RWPE1 (cell line): ENCODE data around the gene ZNF598.

Experiments
- CTCF ChIA-PET: fragments of 350-600 bp; sonication (Branson Sonifier 250); formaldehyde crosslinking; extraction: SDS; loops from one replicate; lab custom pipeline; 2021; lab: Yijun Ruan, JAX
- POLR2A ChIA-PET: fragments of 400-600 bp; formaldehyde crosslinking; extraction: SDS; loops from one replicate; lab custom pipeline; 2020; ENCODE audit warnings: antibody characterized with exemption; ENCODE audit not compliant: low non-redundant PET; lab: Yijun Ruan, JAX
- DNase-seq: peaks from one replicate; pipeline ENCODE4 v3.0.0; 2012; ENCODE audit warnings: low spot score
- H3K27ac ChIP-seq: fragments of 450-650 bp; 2 replicates; pipeline ENCODE4 v1.5.1; 2017
- CTCF ChIP-seq: fragments of 450-650 bp; conservative IDR thresholded peaks from 2 replicates; pipeline ENCODE4 v1.5.1; 2017; ENCODE audit warnings: low read depth, mild to moderate bottlenecking

ZNF598 gene

GRCh38 chr16:2023092-2024031 lies 13.7 kb upstream of the ZNF598 start:
- peak; percentile 95 for TF ChIP-seq CTCF
- peak; percentile 89 for DNase-seq
- H3K27ac ChIP-seq, result peak overlapping the region; percentile 85
- POLR2A ChIA-PET, result interaction anchor here (0.6 to 1.3 kb wide), 4 partner anchors 15 to 127 kb away, joined by 3 to 7 read pairs (median 3); no protein-coding TSS in a partner anchor
- CTCF ChIA-PET, result interaction anchor here (0.6 to 1.1 kb wide), 12 partner anchors 9 to 123 kb away, joined by 3 to 7 read pairs (median 4); partner anchors contain the start of genes GFER, NTHL1 and TSC2

- peak overlapping the region; percentile 85 for H3K27ac ChIP-seq
- peak; percentile 20 for DNase-seq
- no peak for TF ChIP-seq CTCF
- POLR2A ChIA-PET, result interaction anchor here (0.6 to 1.3 kb wide), 3 partner anchors 14 to 128 kb away, joined by 3 to 7 read pairs (median 3); no protein-coding TSS in a partner anchor
- CTCF ChIA-PET, result interaction anchor here (0.5 to 1.1 kb wide), 11 partner anchors 10 to 126 kb away, joined by 3 to 7 read pairs (median 4); partner anchors contain the start of genes GFER, NTHL1 and TSC2
These were observed 13.1 kb upstream of the ZNF598 start for GRCh38 chr16:2022723-2023091.

- ChIA-PET POLR2A (no interaction called here), CTCF (interaction anchor here (0.6 to 1.0 kb wide), 3 partner anchors 51 to 168 kb away, joined by 3 read pairs; no protein-coding TSS in a partner anchor)
- H3K27ac ChIP-seq, result no peak overlapping the region
- DNase-seq, result no peak
- no peak for TF ChIP-seq CTCF
These were observed 10.6 kb upstream of the ZNF598 start for GRCh38 chr16:2019921-2020831.

- ChIA-PET CTCF (interaction anchor here (0.6 to 1.0 kb wide), 2 partner anchors 52 to 168 kb away, joined by 3 read pairs; no protein-coding TSS in a partner anchor), POLR2A (no interaction called here)
- peak within 1 kb of the TSS; percentile 14; the same call in 1 of the 2 replicates for H3K27ac ChIP-seq
- no peak for DNase-seq
- TF ChIP-seq CTCF, result no peak
These were observed 9.9 kb upstream of the ZNF598 start, which contains the start of gene NPW for GRCh38 chr16:2019518-2019920. Gene NPW, plus strand, starts transcription at chr16:2019785.

GRCh38 chr16:2016407-2016922 lies 6.8 kb upstream of the ZNF598 start:
- peak overlapping the region; percentile 98 for H3K27ac ChIP-seq
- no peak for DNase-seq
- POLR2A ChIA-PET, result interaction anchor here (0.6 kb wide), 1 partner anchor 11 kb away, joined by 3 read pairs; no protein-coding TSS in a partner anchor
- no peak; the same call in 1 of the 2 replicates for TF ChIP-seq CTCF
- CTCF ChIA-PET, result interaction anchor here (0.6 to 1.2 kb wide), 5 partner anchors 11 to 44 kb away, joined by 3 to 4 read pairs (median 3); no protein-coding TSS in a partner anchor
